ENCODE results near the gene KIF1A.

KIF1A gene

GRCh38 chr2:240664622-240665021, 155.4 kb downstream of the KIF1A start:
- Histone ChIP-seq H3K4me1 (ENCODE audit: insufficient read depth, low read length, severe bottlenecking) (no peaks in the 10 kb centered on the region), H3K9me2 (ENCODE audit: low read depth, low read length) (no peaks in the 10 kb centered on the region), H3F3A (ENCODE audit: insufficient read depth, low read length) (no peaks in the 10 kb centered on the region), H3K36me3 (ENCODE audit: insufficient read depth, low read length) (no peaks in the 10 kb centered on the region; the same call in 1 of the 2 replicates), H3K79me2 (ENCODE audit: insufficient read depth, low read length) (no peaks in the 10 kb centered on the region), H3K27ac (ENCODE audit: low read depth, low read length, poor library complexity, severe bottlenecking) (no peak overlapping the region), H3K9ac (ENCODE audit: low read length) (no peak overlapping the region), H3K27me3 (ENCODE audit: insufficient read depth, low read length) (no peaks in the 10 kb centered on the region), H2AFZ (ENCODE audit: low read length) (no peak overlapping the region), H3K4me2 (ENCODE audit: low read length) (no peak overlapping the region), H4K20me1 (ENCODE audit: insufficient read depth, low read length) (no peaks in the 10 kb centered on the region), H3K9me3 (ENCODE audit: low read length) (peaks cover 7% of the 10 kb centered on the region; the same call in 1 of the 2 replicates), H3K4me3 (ENCODE audit: low read depth, low read length, poor library complexity, severe bottlenecking) (no peak overlapping the region)
- TF ChIP-seq EZH2 (IDR thresholded peaks at IDR 0.05; ENCODE audit: borderline replicate concordance, low read length) (no peak), CTCF (IDR thresholded peaks at IDR 0.05; ENCODE audit: low read length) (no peak)

Data from OCI-LY1 (cell line).